Breast epithelium (tissue), 3 donors: ENCODE measurements around the gene CEPT1.

Experiments
- POLR2A ChIP-seq: fragments of 450-650 bp; IDR thresholded peaks from one replicate; pipeline ENCODE4 v1.6.1; 2016; ENCODE audit warnings: antibody characterized with exemption, mild to moderate bottlenecking, moderate library complexity
- TF ChIP-seq, protein P1 (sequence below), 3 donors: fragments of 450-650 bp; IDR thresholded peaks; one replicate each; pipeline ENCODE4 v1.5.1; 2016 to 2017; ENCODE audit warnings: antibody characterized with exemption in 3 of 3, mild to moderate bottlenecking in 3 of 3, moderate library complexity in 3 of 3

DNA sequence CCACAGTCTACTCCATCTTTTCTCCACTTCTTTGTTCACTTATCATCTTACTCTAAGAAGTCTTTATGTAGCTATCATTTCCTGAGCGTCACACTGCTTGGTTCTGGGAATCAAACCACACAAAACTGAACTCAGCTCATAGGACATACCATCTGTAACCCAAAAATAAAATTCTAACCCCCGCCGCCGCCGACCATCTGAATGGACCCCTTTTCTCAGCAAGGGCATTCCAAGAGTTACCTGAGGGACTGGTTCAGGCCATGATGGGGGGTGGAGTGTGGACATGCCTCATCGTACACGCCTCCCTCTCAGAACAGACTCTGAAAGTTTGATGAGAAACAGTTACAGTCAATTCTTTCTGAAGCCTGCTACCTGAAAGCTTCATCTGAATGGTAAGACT is 74.9 kb downstream of the CEPT1 start:
- TF ChIP-seq, protein P1, sequence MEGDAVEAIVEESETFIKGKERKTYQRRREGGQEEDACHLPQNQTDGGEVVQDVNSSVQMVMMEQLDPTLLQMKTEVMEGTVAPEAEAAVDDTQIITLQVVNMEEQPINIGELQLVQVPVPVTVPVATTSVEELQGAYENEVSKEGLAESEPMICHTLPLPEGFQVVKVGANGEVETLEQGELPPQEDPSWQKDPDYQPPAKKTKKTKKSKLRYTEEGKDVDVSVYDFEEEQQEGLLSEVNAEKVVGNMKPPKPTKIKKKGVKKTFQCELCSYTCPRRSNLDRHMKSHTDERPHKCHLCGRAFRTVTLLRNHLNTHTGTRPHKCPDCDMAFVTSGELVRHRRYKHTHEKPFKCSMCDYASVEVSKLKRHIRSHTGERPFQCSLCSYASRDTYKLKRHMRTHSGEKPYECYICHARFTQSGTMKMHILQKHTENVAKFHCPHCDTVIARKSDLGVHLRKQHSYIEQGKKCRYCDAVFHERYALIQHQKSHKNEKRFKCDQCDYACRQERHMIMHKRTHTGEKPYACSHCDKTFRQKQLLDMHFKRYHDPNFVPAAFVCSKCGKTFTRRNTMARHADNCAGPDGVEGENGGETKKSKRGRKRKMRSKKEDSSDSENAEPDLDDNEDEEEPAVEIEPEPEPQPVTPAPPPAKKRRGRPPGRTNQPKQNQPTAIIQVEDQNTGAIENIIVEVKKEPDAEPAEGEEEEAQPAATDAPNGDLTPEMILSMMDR (IDR thresholded peaks at IDR 0.05): no peak
- no peak for TF ChIP-seq POLR2A
